ENCODE data around the gene CFHR4.
"Not testable (repeated sequence)": the region's sequence is repeated elsewhere in the genome, so short reads cannot be mapped to it uniquely, and the experiment has no call there.

The CFHR4 gene

GRCh38 chr1:196887515-196888239 is at the start of gene CFHR4:
Gene CFHR4, plus strand, starts transcription at chr1:196888052. Its CDS starts 99 bp downstream, at chr1:196888151.
- DNase-seq = no peak

GRCh38 chr1:196849613-196850492 is 38.0 kb upstream of the CFHR4 start:
- DNase-seq = not testable (repeated sequence)

- DNase-seq = no peak
Measured at GRCh38 chr1:196856053-196856452, 31.8 kb upstream of the CFHR4 start.

GRCh38 chr1:196857188-196857587 is 30.7 kb upstream of the CFHR4 start:
- no peak for DNase-seq

- DNase-seq = no peak
Measured at GRCh38 chr1:196858811-196859210, 29.0 kb upstream of the CFHR4 start.

- DNase-seq = no peak
Measured at GRCh38 chr1:196860323-196860884, 27.4 kb upstream of the CFHR4 start.

GRCh38 chr1:196861429-196861828 is 26.4 kb upstream of the CFHR4 start:
- no peak for DNase-seq

GRCh38 chr1:196866974-196867373 is 20.9 kb upstream of the CFHR4 start:
- no peak for DNase-seq

- DNase-seq = no peak
Measured at GRCh38 chr1:196873385-196873784, 14.5 kb upstream of the CFHR4 start.

- DNase-seq = no peak
Measured at GRCh38 chr1:196875935-196876334, 11.9 kb upstream of the CFHR4 start.

GRCh38 chr1:196877964-196878363 is 9.9 kb upstream of the CFHR4 start:
- peak in 1 of 51 donors; percentile 18 for DNase-seq

GRCh38 chr1:196886560-196886959 is 1.3 kb upstream of the CFHR4 start:
- not testable (repeated sequence) for DNase-seq

GRCh38 chr1:196890668-196891067 is 2.8 kb downstream of the CFHR4 start:
- no peak for DNase-seq

GRCh38 chr1:196891251-196891650 is 3.4 kb downstream of the CFHR4 start:
- no peak for DNase-seq

- DNase-seq = no peak
Measured at GRCh38 chr1:196896355-196896754, 8.5 kb downstream of the CFHR4 start.

- peak in 1 of 51 donors; percentile 12 for DNase-seq
Measured at GRCh38 chr1:196897158-196897828, 9.4 kb downstream of the CFHR4 start.

GRCh38 chr1:196902344-196902743 is 14.5 kb downstream of the CFHR4 start:
- DNase-seq = no peak

- DNase-seq = no peak
Measured at GRCh38 chr1:196910215-196910614, 22.4 kb downstream of the CFHR4 start.

- not testable (repeated sequence) for DNase-seq
Measured at GRCh38 chr1:196912283-196912682, 24.4 kb downstream of the CFHR4 start.

- not testable (repeated sequence) for DNase-seq
Measured at GRCh38 chr1:196926839-196927238, 39.0 kb downstream of the CFHR4 start.

- DNase-seq = not testable (repeated sequence)
Measured at GRCh38 chr1:196932853-196933252, 45.0 kb downstream of the CFHR4 start.

Measured in hypothalamus (tissue), 51 donors.